Neural cell (in vitro differentiated cells): ENCODE measurements around the gene TUBAL3. TPM values are rescaled to one million over a fixed set of nuclear protein-coding genes. Genes with fewer than 3 reads are reported as not detected.

Experiments used
- H2AFZ ChIP-seq: fragments of 200-600, 300-800 bp; sonication (generic), shearing (Covaris generic); 2 replicates; pipeline ENCODE4 v1.6.0; 2014; ENCODE audit warnings: low read depth, mild to moderate bottlenecking, antibody characterized with exemption, low read length, moderate library complexity
- H3F3A ChIP-seq: fragments of 200-600 bp; shearing (Covaris generic); 2 replicates; pipeline ENCODE4 v1.6.1; 2016; ENCODE audit warnings: mild to moderate bottlenecking, moderate library complexity, mixed read lengths, antibody characterized with exemption, low read length; ENCODE audit not compliant: insufficient read depth, poor library complexity, severe bottlenecking
- H3K27ac ChIP-seq: fragments of 200-600, 300-800 bp; sonication (generic), shearing (Covaris generic); 2 replicates; pipeline ENCODE4 v1.5.1; 2014; ENCODE audit warnings: mild to moderate bottlenecking, low read length, moderate library complexity
- H3K27me3 ChIP-seq: fragments of 300-800, 200-600 bp; sonication (generic), shearing (Covaris generic); 2 replicates; pipeline ENCODE4 v1.6.0; 2014; ENCODE audit warnings: mild to moderate bottlenecking, low read depth, low read length, moderate library complexity; ENCODE audit not compliant: insufficient read depth
- H3K36me3 ChIP-seq: fragments of 300-800, 200-600 bp; sonication (generic), shearing (Covaris generic); 2 replicates; pipeline ENCODE4 v1.5.1; 2014; ENCODE audit warnings: mild to moderate bottlenecking, antibody characterized with exemption, low read length, moderate library complexity; ENCODE audit not compliant: insufficient read depth
- H3K4me2 ChIP-seq: fragments of 300-800, 200-600 bp; sonication (generic), shearing (Covaris generic); 2 replicates; pipeline ENCODE4 v1.6.0; 2014; ENCODE audit warnings: mild to moderate bottlenecking, low read length
- H3K4me3 ChIP-seq: fragments of 300-800, 200-600 bp; sonication (generic), shearing (Covaris generic); 2 replicates; pipeline ENCODE4 v1.5.1; 2014; ENCODE audit warnings: mild to moderate bottlenecking, low read length, moderate library complexity
- H3K79me2 ChIP-seq: fragments of 200-600 bp; shearing (Covaris generic); replicated peaks from 2 replicates; pipeline ENCODE4 v1.6.0; 2014; ENCODE audit warnings: mild to moderate bottlenecking, low read length, moderate library complexity; ENCODE audit not compliant: insufficient read depth
- H3K9ac ChIP-seq: fragments of 300-800, 200-600 bp; sonication (generic), shearing (Covaris generic); 2 replicates; pipeline ENCODE4 v1.6.1; 2016; ENCODE audit warnings: mild to moderate bottlenecking, low read length, mixed read lengths
- H3K9me2 ChIP-seq: fragments of 200-600 bp; shearing (Covaris generic); 2 replicates; pipeline ENCODE4 v1.6.1; 2016; ENCODE audit warnings: mild to moderate bottlenecking, low read length, mixed read lengths; ENCODE audit not compliant: insufficient read depth
- H3K9me3 ChIP-seq: fragments of 200-600, 300-800 bp; sonication (generic), shearing (Covaris generic); 2 replicates; pipeline ENCODE4 v1.6.1; 2016; ENCODE audit warnings: mild to moderate bottlenecking, mixed run types, low read length, moderate library complexity, mixed read lengths
- H4K20me1 ChIP-seq: fragments of 200-600 bp; shearing (Covaris generic); 2 replicates; pipeline ENCODE4 v1.6.1; 2016; ENCODE audit warnings: mild to moderate bottlenecking, mixed run types; ENCODE audit not compliant: insufficient read depth
- CTCF ChIP-seq: fragments of 450-650 bp; IDR thresholded peaks from 2 replicates; pipeline ENCODE4 v1.5.1; 2014; ENCODE audit warnings: antibody characterized with exemption, mild to moderate bottlenecking, moderate library complexity; ENCODE audit not compliant: poor library complexity, severe bottlenecking
- EP300 ChIP-seq: fragments of 450-650 bp; conservative IDR thresholded peaks from 2 replicates; pipeline ENCODE4 v1.6.1; 2014; ENCODE audit warnings: antibody characterized with exemption, mild to moderate bottlenecking, moderate library complexity; ENCODE audit not compliant: poor library complexity, severe bottlenecking
- EZH2 ChIP-seq: fragments of 200-600, 300-800 bp; shearing (Covaris generic), sonication (generic); IDR thresholded peaks from 2 replicates; pipeline ENCODE4 v1.6.1; 2014; ENCODE audit warnings: antibody characterized with exemption, low read length, borderline replicate concordance, mild to moderate bottlenecking; ENCODE audit not compliant: insufficient read depth, poor library complexity, severe bottlenecking
- MXI1 ChIP-seq: fragments of 450-650 bp; conservative IDR thresholded peaks from 2 replicates; pipeline ENCODE4 v1.6.1; 2014; ENCODE audit warnings: antibody characterized with exemption, mild to moderate bottlenecking; ENCODE audit not compliant: poor library complexity, severe bottlenecking
- POLR2AphosphoS5 ChIP-seq: IDR thresholded peaks from 2 replicates; pipeline ENCODE4 v1.6.1; 2012
- RAD21 ChIP-seq: fragments of 450-650 bp; conservative IDR thresholded peaks from 2 replicates; pipeline ENCODE4 v1.6.1; 2014; ENCODE audit warnings: antibody characterized with exemption, mild to moderate bottlenecking, moderate library complexity
- REST ChIP-seq: IDR thresholded peaks from 2 replicates; pipeline ENCODE4 v1.6.1; 2012; ENCODE audit warnings: borderline replicate concordance
- SMC3 ChIP-seq: fragments of 450-650 bp; conservative IDR thresholded peaks from 2 replicates; pipeline ENCODE4 v1.6.1; 2014; ENCODE audit warnings: antibody characterized with exemption, mild to moderate bottlenecking, moderate library complexity; ENCODE audit not compliant: poor library complexity
- TAF1 ChIP-seq: IDR thresholded peaks from 2 replicates; pipeline ENCODE4 v1.6.1; 2012; ENCODE audit warnings: low read depth
- polyA plus RNA-seq: library from polyadenylated mRNA; depleted of rRNA; stranded (reverse); fragments of >200 nt; gene quantifications from 2 replicates; pipeline ENCODE4 v1.2.3, GENCODE V29; 2014

TUBAL3 gene
- polyA plus RNA-seq, 1 donor from 2014 or later = not detected

GRCh38 chr10:5354068-5354467 is 50.6 kb downstream of the TUBAL3 start:
- no peaks in the 10 kb centered on the region for H4K20me1 ChIP-seq
- no peak overlapping the region for H3K4me3 ChIP-seq
- no peak overlapping the region for H3K9ac ChIP-seq
- H3K27me3 ChIP-seq = no peaks in the 10 kb centered on the region
- no peak overlapping the region for H2AFZ ChIP-seq
- TF ChIP-seq EP300 = no peak
- no peak for TF ChIP-seq REST
- no peak for TF ChIP-seq MXI1
- TF ChIP-seq POLR2AphosphoS5 = no peak
- TF ChIP-seq SMC3 = no peak
- TF ChIP-seq RAD21 = no peak
- TF ChIP-seq CTCF = no peak
- TF ChIP-seq EZH2 = no peak
- no peak overlapping the region for H3K27ac ChIP-seq
- H3K36me3 ChIP-seq = no peaks in the 10 kb centered on the region
- H3K4me2 ChIP-seq = no peak overlapping the region
- H3K9me2 ChIP-seq = no peaks in the 10 kb centered on the region
- H3F3A ChIP-seq = no peaks in the 10 kb centered on the region
- no peaks in the 10 kb centered on the region for H3K79me2 ChIP-seq
- H3K9me3 ChIP-seq = no peaks in the 10 kb centered on the region

- Histone ChIP-seq H2AFZ (no peak overlapping the region), H3K9me3 (no peaks in the 10 kb centered on the region), H3K9me2 (no peaks in the 10 kb centered on the region), H4K20me1 (no peaks in the 10 kb centered on the region), H3K4me3 (no peak overlapping the region), H3K27me3 (no peaks in the 10 kb centered on the region), H3K4me2 (no peak overlapping the region), H3K27ac (no peak overlapping the region), H3K9ac (no peak overlapping the region), H3K36me3 (no peaks in the 10 kb centered on the region), H3F3A (no peaks in the 10 kb centered on the region), H3K79me2 (no peaks in the 10 kb centered on the region)
- TF ChIP-seq SMC3 = no peak
- TF ChIP-seq RAD21 = no peak
- no peak for TF ChIP-seq CTCF
- no peak for TF ChIP-seq POLR2AphosphoS5
- TF ChIP-seq REST = no peak
- TF ChIP-seq TAF1 = no peak
These were observed 55.3 kb downstream of the TUBAL3 start for GRCh38 chr10:5349362-5349761.
